Activated naive CD4-positive, alpha-beta T cell treated with anti-CD3 and anti-CD28 coated beads, Interleukin-2, amount 50 U/mL, for 24 hours (primary cell): ENCODE measurements around the gene SCN1A.
"Not testable (repeated sequence)": the region's sequence is repeated elsewhere in the genome, so short reads cannot be mapped to it uniquely, and the experiment has no call there.

ENCODE experiments used
- H3K27ac Mint-ChIP-seq: one replicate; pipeline ENCODE4 v1.8.0; 2021; ENCODE audit warnings: mild to moderate bottlenecking, mixed read lengths
- H3K27me3 Mint-ChIP-seq: one replicate; pipeline ENCODE4 v1.8.0; 2021; ENCODE audit warnings: mixed read lengths
- H3K36me3 Mint-ChIP-seq: one replicate; pipeline ENCODE4 v1.8.0; 2021; ENCODE audit warnings: mixed read lengths
- H3K4me1 Mint-ChIP-seq: one replicate; pipeline ENCODE4 v1.8.0; 2021; ENCODE audit warnings: mixed read lengths
- H3K4me3 Mint-ChIP-seq: one replicate; pipeline ENCODE4 v1.8.0; 2021; ENCODE audit warnings: mild to moderate bottlenecking, mixed read lengths
- H3K9me3 Mint-ChIP-seq: one replicate; pipeline ENCODE4 v1.8.0; 2021; ENCODE audit warnings: mixed read lengths

Gene SCN1A

GRCh38 chr2:166112193-166112605 lies 15.6 kb downstream of the SCN1A start:
- Mint-ChIP-seq H3K9me3 (peaks cover 5% of the 10 kb centered on the region), H3K4me3 (no peak overlapping the region), H3K36me3 (no peaks in the 10 kb centered on the region), H3K27ac (no peak overlapping the region), H3K4me1 (no peaks in the 10 kb centered on the region), H3K27me3 (no peaks in the 10 kb centered on the region)

GRCh38 chr2:166106431-166107015 lies 21.3 kb downstream of the SCN1A start:
- H3K36me3 Mint-ChIP-seq = no peaks in the 10 kb centered on the region
- H3K4me3 Mint-ChIP-seq = no peak overlapping the region
- H3K4me1 Mint-ChIP-seq = no peaks in the 10 kb centered on the region
- H3K27me3 Mint-ChIP-seq = peaks cover 1% of the 10 kb centered on the region
- H3K27ac Mint-ChIP-seq = no peak overlapping the region
- peaks cover 5% of the 10 kb centered on the region for H3K9me3 Mint-ChIP-seq

- Mint-ChIP-seq H3K36me3 (no peaks in the 10 kb centered on the region), H3K4me1 (no peaks in the 10 kb centered on the region), H3K27me3 (peaks cover 1% of the 10 kb centered on the region), H3K9me3 (no peaks in the 10 kb centered on the region), H3K4me3 (no peak overlapping the region), H3K27ac (no peak overlapping the region)
Observed at GRCh38 chr2:166104773-166105172, 23.0 kb downstream of the SCN1A start.

- H3K27me3 Mint-ChIP-seq = peaks cover 1% of the 10 kb centered on the region
- no peaks in the 10 kb centered on the region for H3K4me1 Mint-ChIP-seq
- H3K4me3 Mint-ChIP-seq = no peak overlapping the region
- H3K9me3 Mint-ChIP-seq = no peaks in the 10 kb centered on the region
- H3K36me3 Mint-ChIP-seq = no peaks in the 10 kb centered on the region
- no peak overlapping the region for H3K27ac Mint-ChIP-seq
Observed at GRCh38 chr2:166104084-166104483, 23.7 kb downstream of the SCN1A start.

- H3K4me1 Mint-ChIP-seq, H3K9me3 Mint-ChIP-seq, H3K27ac Mint-ChIP-seq, H3K4me3 Mint-ChIP-seq, H3K27me3 Mint-ChIP-seq, H3K36me3 Mint-ChIP-seq: not testable (repeated sequence)
Observed at GRCh38 chr2:166103277-166103676, 24.5 kb downstream of the SCN1A start.

GRCh38 chr2:166094325-166094724 lies 33.5 kb downstream of the SCN1A start:
- no peak overlapping the region for H3K27ac Mint-ChIP-seq

GRCh38 chr2:166092889-166093288 lies 34.9 kb downstream of the SCN1A start:
- peaks cover 1% of the 10 kb centered on the region for H3K27me3 Mint-ChIP-seq
- no peaks in the 10 kb centered on the region for H3K9me3 Mint-ChIP-seq
- no peak overlapping the region for H3K4me3 Mint-ChIP-seq
- no peaks in the 10 kb centered on the region for H3K36me3 Mint-ChIP-seq
- H3K27ac Mint-ChIP-seq = no peak overlapping the region
- no peaks in the 10 kb centered on the region for H3K4me1 Mint-ChIP-seq

More at GRCh38 chr2:166094325-166094724, 33.5 kb downstream of the SCN1A start:
- H3K36me3 Mint-ChIP-seq = no peaks in the 10 kb centered on the region
- H3K4me1 Mint-ChIP-seq = no peaks in the 10 kb centered on the region
- peaks cover 1% of the 10 kb centered on the region for H3K27me3 Mint-ChIP-seq
- no peak overlapping the region for H3K4me3 Mint-ChIP-seq
- H3K9me3 Mint-ChIP-seq = no peaks in the 10 kb centered on the region

- Mint-ChIP-seq H3K36me3 (no peaks in the 10 kb centered on the region), H3K4me3 (no peak overlapping the region), H3K27me3 (peaks cover 4% of the 10 kb centered on the region), H3K9me3 (no peaks in the 10 kb centered on the region), H3K27ac (no peak overlapping the region), H3K4me1 (no peaks in the 10 kb centered on the region)
Observed at GRCh38 chr2:166091439-166091838, 36.4 kb downstream of the SCN1A start.

- peaks cover 5% of the 10 kb centered on the region for H3K27me3 Mint-ChIP-seq
Observed at GRCh38 chr2:166090908-166091307, 36.9 kb downstream of the SCN1A start.

GRCh38 chr2:166090346-166090745 lies 37.5 kb downstream of the SCN1A start:
- H3K27ac Mint-ChIP-seq = no peak overlapping the region

More at GRCh38 chr2:166090908-166091307, 36.9 kb downstream of the SCN1A start:
- Mint-ChIP-seq H3K27ac (no peak overlapping the region), H3K9me3 (no peaks in the 10 kb centered on the region), H3K4me1 (no peaks in the 10 kb centered on the region), H3K36me3 (no peaks in the 10 kb centered on the region), H3K4me3 (no peak overlapping the region)

GRCh38 chr2:166088634-166089033 lies 39.2 kb downstream of the SCN1A start:
- no peak overlapping the region for H3K27ac Mint-ChIP-seq
- H3K36me3 Mint-ChIP-seq = no peaks in the 10 kb centered on the region
- no peaks in the 10 kb centered on the region for H3K4me1 Mint-ChIP-seq
- H3K4me3 Mint-ChIP-seq = no peak overlapping the region
- H3K27me3 Mint-ChIP-seq = peaks cover 7% of the 10 kb centered on the region
- H3K9me3 Mint-ChIP-seq = no peaks in the 10 kb centered on the region

More at GRCh38 chr2:166090346-166090745, 37.5 kb downstream of the SCN1A start:
- Mint-ChIP-seq H3K9me3 (no peaks in the 10 kb centered on the region), H3K36me3 (no peaks in the 10 kb centered on the region), H3K27me3 (peaks cover 5% of the 10 kb centered on the region), H3K4me3 (no peak overlapping the region), H3K4me1 (no peaks in the 10 kb centered on the region)

- H3K4me1 Mint-ChIP-seq = no peaks in the 10 kb centered on the region
- H3K4me3 Mint-ChIP-seq = no peak overlapping the region
- no peak overlapping the region for H3K27ac Mint-ChIP-seq
- H3K9me3 Mint-ChIP-seq = no peaks in the 10 kb centered on the region
- H3K36me3 Mint-ChIP-seq = no peaks in the 10 kb centered on the region
- H3K27me3 Mint-ChIP-seq = peaks cover 11% of the 10 kb centered on the region
Observed at GRCh38 chr2:166084301-166084700, 43.5 kb downstream of the SCN1A start.

- Mint-ChIP-seq H3K27ac (no peak overlapping the region), H3K4me3 (no peak overlapping the region), H3K27me3 (peaks cover 15% of the 10 kb centered on the region), H3K9me3 (no peaks in the 10 kb centered on the region), H3K4me1 (no peaks in the 10 kb centered on the region), H3K36me3 (no peaks in the 10 kb centered on the region)
Observed at GRCh38 chr2:166082736-166083135, 45.1 kb downstream of the SCN1A start.

- H3K36me3 Mint-ChIP-seq = no peaks in the 10 kb centered on the region
- H3K27me3 Mint-ChIP-seq = peaks cover 15% of the 10 kb centered on the region
- H3K9me3 Mint-ChIP-seq = no peaks in the 10 kb centered on the region
- H3K4me1 Mint-ChIP-seq = no peaks in the 10 kb centered on the region
- H3K27ac Mint-ChIP-seq = no peak overlapping the region
- no peak overlapping the region for H3K4me3 Mint-ChIP-seq
Observed at GRCh38 chr2:166081852-166082251, 46.0 kb downstream of the SCN1A start.

GRCh38 chr2:166081131-166081632 lies 46.6 kb downstream of the SCN1A start:
- no peaks in the 10 kb centered on the region for H3K36me3 Mint-ChIP-seq
- H3K27me3 Mint-ChIP-seq = peaks cover 12% of the 10 kb centered on the region
- H3K27ac Mint-ChIP-seq = no peak overlapping the region
- no peaks in the 10 kb centered on the region for H3K9me3 Mint-ChIP-seq
- H3K4me1 Mint-ChIP-seq = no peaks in the 10 kb centered on the region
- H3K4me3 Mint-ChIP-seq = no peak overlapping the region

- H3K36me3 Mint-ChIP-seq = no peaks in the 10 kb centered on the region
- peaks cover 9% of the 10 kb centered on the region for H3K27me3 Mint-ChIP-seq
- H3K4me1 Mint-ChIP-seq = no peaks in the 10 kb centered on the region
- H3K27ac Mint-ChIP-seq = no peak overlapping the region
- H3K4me3 Mint-ChIP-seq = no peak overlapping the region
- H3K9me3 Mint-ChIP-seq = no peaks in the 10 kb centered on the region
Observed at GRCh38 chr2:166074430-166074829, 53.4 kb downstream of the SCN1A start.

- no peak overlapping the region for H3K27ac Mint-ChIP-seq
- H3K27me3 Mint-ChIP-seq = peaks cover 6% of the 10 kb centered on the region
- no peaks in the 10 kb centered on the region for H3K9me3 Mint-ChIP-seq
- no peaks in the 10 kb centered on the region for H3K4me1 Mint-ChIP-seq
- no peak overlapping the region for H3K4me3 Mint-ChIP-seq
- no peaks in the 10 kb centered on the region for H3K36me3 Mint-ChIP-seq
Observed at GRCh38 chr2:166074011-166074410, 53.8 kb downstream of the SCN1A start.
